Esophagus muscularis mucosa (tissue), 3 donors: Measurements from ENCODE around the gene FMN2.

ENCODE experiments used
- CTCF ChIP-seq, 3 experiments: fragments of 200-600 bp in 2 of 3; fragments of 450-650 bp in 1 of 3; sonication (generic) in 2 of 3; IDR thresholded peaks; one replicate each; pipeline ENCODE4 v1.5.1; 2017 to 2019; ENCODE audit warnings: antibody characterized with exemption in 3 of 3, mild to moderate bottlenecking in 2 of 3, moderate library complexity in 1 of 3
- POLR2A ChIP-seq: fragments of 450-650 bp; IDR thresholded peaks from one replicate; pipeline ENCODE4 v1.6.1; 2017; ENCODE audit warnings: antibody characterized with exemption, moderate library complexity, mild to moderate bottlenecking, low read depth
- POLR2AphosphoS5 ChIP-seq, 2 donors: sonication (generic); formaldehyde crosslinking; IDR thresholded peaks; one replicate each; pipeline ENCODE4 v1.6.1; 2017; ENCODE audit warnings: antibody characterized with exemption in 2 of 2

GRCh38 chr1:240230816-240231215 is 139.1 kb downstream of the FMN2 start:
- TF ChIP-seq CTCF (IDR thresholded peaks at IDR 0.05), result no peak
- TF ChIP-seq POLR2AphosphoS5 (IDR thresholded peaks at IDR 0.05), result no peak
- no peak for TF ChIP-seq POLR2A
